ENCODE data around the gene EPN2.

DNA sequence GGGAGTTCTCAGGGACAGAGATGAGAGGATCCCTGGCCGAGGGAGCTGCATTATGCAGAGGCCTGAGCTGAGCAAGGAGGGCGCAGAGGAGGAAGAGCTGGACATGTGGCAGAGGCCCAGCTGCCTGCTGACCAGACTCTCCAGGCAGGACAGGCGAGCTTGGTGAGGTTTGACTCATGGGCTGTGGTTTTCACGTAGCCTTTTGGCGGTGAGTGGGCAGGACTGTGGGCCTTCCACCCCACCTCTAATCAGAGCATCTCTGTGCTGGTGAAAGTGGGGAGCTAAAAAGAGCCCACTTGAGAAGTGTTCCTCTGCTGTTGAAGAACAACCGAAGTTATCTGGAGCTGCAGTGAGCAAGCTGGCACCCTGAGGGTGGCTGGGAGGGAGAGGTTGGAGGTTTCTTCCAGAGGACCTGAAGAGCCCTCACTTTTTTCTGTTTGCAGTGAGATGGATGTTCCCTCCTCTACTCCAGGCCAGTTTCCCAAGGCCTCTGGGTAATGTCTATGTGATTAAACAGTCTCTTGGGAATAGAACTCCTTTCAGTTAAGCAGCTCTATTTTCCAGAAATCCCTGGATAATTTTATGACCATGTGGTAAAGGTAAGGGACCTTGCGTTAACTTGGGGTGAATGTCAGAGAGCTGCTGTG lies 11.9 kb downstream of the EPN2 start:
- TF ChIP-seq, protein P1, sequence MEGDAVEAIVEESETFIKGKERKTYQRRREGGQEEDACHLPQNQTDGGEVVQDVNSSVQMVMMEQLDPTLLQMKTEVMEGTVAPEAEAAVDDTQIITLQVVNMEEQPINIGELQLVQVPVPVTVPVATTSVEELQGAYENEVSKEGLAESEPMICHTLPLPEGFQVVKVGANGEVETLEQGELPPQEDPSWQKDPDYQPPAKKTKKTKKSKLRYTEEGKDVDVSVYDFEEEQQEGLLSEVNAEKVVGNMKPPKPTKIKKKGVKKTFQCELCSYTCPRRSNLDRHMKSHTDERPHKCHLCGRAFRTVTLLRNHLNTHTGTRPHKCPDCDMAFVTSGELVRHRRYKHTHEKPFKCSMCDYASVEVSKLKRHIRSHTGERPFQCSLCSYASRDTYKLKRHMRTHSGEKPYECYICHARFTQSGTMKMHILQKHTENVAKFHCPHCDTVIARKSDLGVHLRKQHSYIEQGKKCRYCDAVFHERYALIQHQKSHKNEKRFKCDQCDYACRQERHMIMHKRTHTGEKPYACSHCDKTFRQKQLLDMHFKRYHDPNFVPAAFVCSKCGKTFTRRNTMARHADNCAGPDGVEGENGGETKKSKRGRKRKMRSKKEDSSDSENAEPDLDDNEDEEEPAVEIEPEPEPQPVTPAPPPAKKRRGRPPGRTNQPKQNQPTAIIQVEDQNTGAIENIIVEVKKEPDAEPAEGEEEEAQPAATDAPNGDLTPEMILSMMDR (IDR thresholded peaks at IDR 0.05) = no peak
- TF ChIP-seq POLR2A (IDR thresholded peaks at IDR 0.05) (no peak), EP300 (IDR thresholded peaks at IDR 0.05) (no peak)
